ENCODE measurements around the gene SYT5. TPM values are rescaled to one million over a fixed set of nuclear protein-coding genes. Genes with fewer than 3 reads are reported as not detected.
"Not testable (repeated sequence)": the region's sequence is repeated elsewhere in the genome, so short reads cannot be mapped to it uniquely, and the experiment has no call there.

SYT5 gene
- total RNA-seq, 2 experiments from 2014 or later: not detected

GRCh38 chr19:55155784-55156183 lies 24.3 kb downstream of the SYT5 start:
- CTCF ChIA-PET, POLR2A ChIA-PET: not testable (repeated sequence)

- ChIA-PET CTCF (no interaction called here), POLR2A (no interaction called here)
Observed at GRCh38 chr19:55153652-55154264, 26.3 kb downstream of the SYT5 start.

GRCh38 chr19:55152017-55152416 lies 28.1 kb downstream of the SYT5 start:
- POLR2A ChIA-PET: no interaction called here
- CTCF ChIA-PET: interaction anchor here (1.5 kb wide), 1 partner anchor 10 kb away, joined by 5 read pairs; no protein-coding TSS in a partner anchor

DNA sequence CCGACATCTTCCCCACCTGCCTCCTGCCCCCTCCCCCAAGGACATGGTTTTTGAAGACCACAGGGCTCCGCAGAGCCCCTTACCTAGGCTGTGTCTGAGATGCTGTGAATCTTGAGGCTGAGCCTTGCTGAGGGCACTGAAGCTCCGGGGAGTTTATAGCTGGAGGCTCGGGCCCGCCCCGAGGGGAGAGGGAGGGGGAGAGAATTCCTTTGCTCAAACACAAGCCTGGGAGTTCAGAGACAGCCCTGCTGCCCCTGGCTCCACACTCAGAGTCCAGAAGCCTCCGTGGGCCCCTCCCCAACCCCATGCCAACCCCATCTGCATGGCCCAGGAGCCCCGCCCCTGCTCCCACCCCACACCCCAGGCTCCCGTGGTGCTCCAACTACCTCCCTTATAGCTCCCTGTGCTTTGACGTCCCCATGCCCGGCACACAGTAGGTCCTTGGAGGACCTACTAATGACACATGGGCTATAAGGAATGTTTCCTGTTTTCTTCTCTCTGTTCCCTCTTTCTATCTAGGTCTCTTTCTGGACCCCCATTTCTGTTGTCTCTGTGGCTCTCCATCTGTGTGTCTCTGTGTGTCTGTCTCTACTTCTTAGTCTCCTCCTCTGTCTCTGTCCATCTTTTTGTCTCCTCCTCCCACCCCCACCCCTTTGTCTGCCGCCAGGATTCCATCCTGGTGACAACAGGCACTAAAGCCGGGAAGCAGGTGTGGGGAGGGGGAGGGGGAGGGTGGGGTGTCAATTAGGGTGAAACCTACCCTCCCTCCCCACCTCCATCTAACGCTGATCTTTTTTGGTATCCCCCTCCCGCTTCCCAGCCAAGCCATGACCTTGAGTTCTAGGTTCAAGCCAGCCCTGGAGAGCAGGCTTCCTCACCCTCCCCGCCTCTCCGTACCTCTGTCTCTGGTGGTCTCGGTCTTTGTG lies 30.7 kb downstream of the SYT5 start, which contains the start of gene TNNT1:
Gene TNNT1, minus strand, starts transcription at position 129 of the 926 bp plus-strand sequence. CDS start 2,049 bp downstream, outside the sequence.
- POLR2A ChIA-PET: no interaction called here

GRCh38 chr19:55147545-55148251 lies 32.4 kb downstream of the SYT5 start:
- CTCF ChIA-PET: interaction anchor here (0.7 to 2.1 kb wide), 2 partner anchors 13 to 19 kb away, joined by 3 to 8 read pairs; no protein-coding TSS in a partner anchor
- POLR2A ChIA-PET: no interaction called here

More for the DNA sequence above, 30.7 kb downstream of the SYT5 start, which contains the start of gene TNNT1:
- CTCF ChIA-PET: no interaction called here

- ChIA-PET CTCF (interaction anchor here (0.6 to 2.1 kb wide), 3 partner anchors 14 to 29 kb away, joined by 3 to 8 read pairs (median 3); partner anchors contain the start of gene PPP1R12C), POLR2A (no interaction called here)
Observed at GRCh38 chr19:55146705-55147273, 33.3 kb downstream of the SYT5 start.

- ChIA-PET CTCF (interaction anchor here (0.6 kb wide), 1 partner anchor 28 kb away, joined by 3 read pairs; the partner anchor contains the start of gene PPP1R12C), POLR2A (no interaction called here)
Observed at GRCh38 chr19:55146078-55146704, 33.9 kb downstream of the SYT5 start.

GRCh38 chr19:55145232-55145631 lies 34.9 kb downstream of the SYT5 start:
- CTCF ChIA-PET: no interaction called here

GRCh38 chr19:55141696-55142095 lies 38.4 kb downstream of the SYT5 start:
- ChIA-PET CTCF (interaction anchor here (0.7 to 1.7 kb wide), 16 partner anchors 10 to 688 kb away, joined by 3 to 14 read pairs (median 3); partner anchors contain the start of gene DNAAF3), POLR2A (interaction anchor here (1.0 kb wide), 1 partner anchor 24 kb away, joined by 7 read pairs; the partner anchor contains the start of gene PPP1R12C)

More at GRCh38 chr19:55145232-55145631, 34.9 kb downstream of the SYT5 start:
- POLR2A ChIA-PET: no interaction called here

- POLR2A ChIA-PET: no interaction called here
- CTCF ChIA-PET: no interaction called here
Observed at GRCh38 chr19:55137915-55138314, 42.2 kb downstream of the SYT5 start.

- POLR2A ChIA-PET: no interaction called here
- CTCF ChIA-PET: interaction anchor here (2.4 kb wide), 1 partner anchor 367 kb away, joined by 9 read pairs; no protein-coding TSS in a partner anchor
Observed at GRCh38 chr19:55136399-55137102, 43.5 kb downstream of the SYT5 start.

DNA sequence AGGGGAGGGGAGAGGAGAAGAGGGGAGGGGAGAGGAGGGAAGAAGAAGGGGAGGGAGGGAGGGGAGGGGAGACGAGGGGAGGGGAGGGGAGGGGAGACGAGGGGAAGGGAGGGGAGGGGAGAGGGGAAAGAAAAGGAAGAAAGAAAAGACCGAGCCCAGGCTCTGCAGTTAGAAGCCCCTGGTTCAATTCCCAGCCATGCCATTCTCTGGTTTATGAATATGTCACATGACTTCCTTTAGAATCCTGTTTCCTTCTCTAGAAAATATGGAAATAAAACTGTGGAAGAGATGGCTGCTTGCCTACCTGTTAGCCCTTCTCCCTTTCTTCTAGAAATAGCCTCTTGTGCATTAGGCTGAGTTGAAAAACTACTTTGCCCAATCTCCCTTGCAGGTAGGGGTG lies 45.4 kb downstream of the SYT5 start:
- CTCF ChIA-PET: interaction anchor here (2.4 kb wide), 1 partner anchor 369 kb away, joined by 9 read pairs; no protein-coding TSS in a partner anchor

DNA sequence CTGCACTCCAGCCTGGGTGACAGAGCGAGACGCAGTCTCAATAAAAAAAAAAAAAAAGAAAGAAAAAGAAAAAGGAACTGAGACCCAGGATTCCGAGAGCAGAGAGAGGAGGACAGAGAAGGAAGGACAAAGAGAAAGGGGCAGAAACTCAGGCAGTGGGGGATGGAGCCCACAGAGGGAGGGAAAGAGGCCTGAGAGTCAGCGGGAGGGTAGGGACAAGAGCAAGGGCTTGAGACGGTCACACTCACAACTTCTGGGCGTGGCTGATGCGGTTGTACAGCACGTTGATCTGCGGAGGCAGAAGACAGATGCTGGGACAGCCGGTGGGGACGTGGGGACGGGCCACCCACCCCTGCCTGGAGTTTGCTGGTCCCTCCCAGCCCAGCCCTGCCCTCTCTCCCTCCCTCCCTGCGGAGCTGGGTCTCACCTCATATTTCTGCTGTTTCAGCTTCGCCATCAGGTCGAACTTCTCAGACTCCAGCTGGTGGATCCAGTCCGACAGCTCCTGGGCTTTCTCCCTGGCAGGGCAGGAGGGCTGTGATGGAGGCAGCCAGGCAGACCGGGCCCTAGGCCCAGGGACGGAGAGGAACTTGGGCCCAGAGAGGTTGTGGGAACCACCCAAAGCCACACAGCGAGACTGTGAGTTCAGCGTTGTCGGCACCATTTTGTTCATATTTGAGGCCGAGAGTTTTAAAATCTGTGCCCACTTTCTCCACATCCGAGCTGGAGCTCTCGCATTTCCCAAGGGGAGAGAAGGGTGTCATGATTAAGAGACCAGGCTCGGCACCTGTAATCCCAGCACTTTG lies 46.2 kb downstream of the SYT5 start:
- ChIA-PET CTCF (no interaction called here), POLR2A (no interaction called here)

More for the DNA sequence above, 45.4 kb downstream of the SYT5 start:
- POLR2A ChIA-PET: no interaction called here

- POLR2A ChIA-PET: interaction anchor here (0.7 kb wide), 1 partner anchor 102 kb away, joined by 8 read pairs; no protein-coding TSS in a partner anchor
- CTCF ChIA-PET: interaction anchor here (0.7 kb wide), 2 partner anchors 44 to 129 kb away, joined by 4 read pairs; no protein-coding TSS in a partner anchor
Observed at GRCh38 chr19:55132453-55133129, 47.5 kb downstream of the SYT5 start.

GRCh38 chr19:55131421-55131820 lies 48.7 kb downstream of the SYT5 start:
- ChIA-PET POLR2A (interaction anchor here (0.7 kb wide), 1 partner anchor 103 kb away, joined by 8 read pairs; no protein-coding TSS in a partner anchor), CTCF (interaction anchor here (0.7 kb wide), 1 partner anchor 43 kb away, joined by 4 read pairs; no protein-coding TSS in a partner anchor)

Measured in activated CD8-positive, alpha-beta memory T cell treated with anti-CD3 and anti-CD28 coated beads for 36 hours (primary cell).